Tibial nerve (tissue), 4 donors: ENCODE measurements around the gene IBTK. TPM values are rescaled to one million over a fixed set of nuclear protein-coding genes. Genes with fewer than 3 reads are reported as not detected.
"Not testable (repeated sequence)": the region's sequence is repeated elsewhere in the genome, so short reads cannot be mapped to it uniquely, and the experiment has no call there.

Experiments used
- DNase-seq, 2 donors: peaks; one replicate each; pipeline ENCODE4 v3.0.0-alpha.2; 2019; ENCODE audit warnings: low spot score in 2 of 2
- H3K27ac ChIP-seq, 4 donors: fragments of 200-600 bp; sonication (generic) in 3 of 4; one replicate each; pipeline ENCODE4 v1.5.1; 2017 to 2019; ENCODE audit warnings: mild to moderate bottlenecking in 1 of 4
- H3K27me3 ChIP-seq, 2 donors: fragments of 200-600 bp; sonication (generic) in 1 of 2; one replicate each; pipeline versions ENCODE4 v1.5.1 to v1.6.0; 2017 to 2019
- H3K36me3 ChIP-seq, 3 donors: fragments of 200-600 bp; sonication (generic); one replicate each; pipeline ENCODE4 v1.5.1; 2018 to 2019
- H3K4me1 ChIP-seq, 4 donors: fragments of 200-600 bp; sonication (generic) in 3 of 4; one replicate each; pipeline ENCODE4 v1.5.1; 2017 to 2019
- H3K4me3 ChIP-seq, 4 donors: fragments of 200-600 bp; sonication (generic) in 3 of 4; one replicate each; pipeline ENCODE4 v1.5.1; 2017 to 2019; ENCODE audit warnings: mild to moderate bottlenecking in 1 of 4, moderate library complexity in 1 of 4
- H3K9me3 ChIP-seq, 4 donors: fragments of 200-600 bp; sonication (generic) in 3 of 4; one replicate each; pipeline ENCODE4 v1.5.1; 2017 to 2019
- EP300 ChIP-seq, 2 donors: sonication (generic); formaldehyde crosslinking; IDR thresholded peaks; one replicate each; pipeline ENCODE4 v1.6.1; 2017; ENCODE audit warnings: antibody characterized with exemption in 2 of 2, mild to moderate bottlenecking in 1 of 2
- POLR2A ChIP-seq, 2 donors: fragments of 450-650 bp; IDR thresholded peaks; one replicate each; pipeline ENCODE4 v1.6.1; 2017; ENCODE audit warnings: antibody characterized with exemption in 2 of 2, mild to moderate bottlenecking in 2 of 2, moderate library complexity in 2 of 2
- WGBS, 2 donors: methylation state at CpG; one replicate each; pipeline ENCODE4 v1.1.5; 2018; 5-methylcytosine and 5-hydroxymethylcytosine counted together
- small RNA-seq: library from RNA; depleted of rRNA; stranded (forward); fragments of <200 nt; gene quantifications from one replicate; pipeline ENCODE3, GENCODE V24; 2016
- total RNA-seq, 4 donors: library from RNA; depleted of rRNA; stranded (reverse); fragments of >200 nt; gene quantifications; one replicate each; pipeline ENCODE4 v1.1.0, GENCODE V29; 2016
- TF ChIP-seq, protein P1 (sequence below), 5 experiments: fragments of 200-600 bp in 3 of 5; fragments of 450-650 bp in 2 of 5; sonication (generic) in 3 of 5; IDR thresholded peaks; one replicate each; pipeline ENCODE4 v1.5.1; 2016 to 2019; ENCODE audit warnings: antibody characterized with exemption in 5 of 5, mild to moderate bottlenecking in 3 of 5, moderate library complexity in 2 of 5

IBTK gene
- total RNA-seq, 4 donors from 2014 or later = 26.9 to 34.1 (median 30.2) TPM

GRCh38 chr6:82129797-82130196, 117.7 kb downstream of the IBTK start:
- H3K36me3 ChIP-seq = no peaks in the 10 kb centered on the region
- 64 to 70% methylated on average over 3 of the region's 3 CpGs for WGBS, 2 donors
- no peaks in the 10 kb centered on the region for H3K9me3 ChIP-seq
- DNase-seq = no peak
- H3K27ac ChIP-seq = no peak overlapping the region
- no peaks in the 10 kb centered on the region for H3K27me3 ChIP-seq
- TF ChIP-seq POLR2A (IDR thresholded peaks at IDR 0.05) (no peak), EP300 (IDR thresholded peaks at IDR 0.05) (no peak)
- TF ChIP-seq, protein P1, sequence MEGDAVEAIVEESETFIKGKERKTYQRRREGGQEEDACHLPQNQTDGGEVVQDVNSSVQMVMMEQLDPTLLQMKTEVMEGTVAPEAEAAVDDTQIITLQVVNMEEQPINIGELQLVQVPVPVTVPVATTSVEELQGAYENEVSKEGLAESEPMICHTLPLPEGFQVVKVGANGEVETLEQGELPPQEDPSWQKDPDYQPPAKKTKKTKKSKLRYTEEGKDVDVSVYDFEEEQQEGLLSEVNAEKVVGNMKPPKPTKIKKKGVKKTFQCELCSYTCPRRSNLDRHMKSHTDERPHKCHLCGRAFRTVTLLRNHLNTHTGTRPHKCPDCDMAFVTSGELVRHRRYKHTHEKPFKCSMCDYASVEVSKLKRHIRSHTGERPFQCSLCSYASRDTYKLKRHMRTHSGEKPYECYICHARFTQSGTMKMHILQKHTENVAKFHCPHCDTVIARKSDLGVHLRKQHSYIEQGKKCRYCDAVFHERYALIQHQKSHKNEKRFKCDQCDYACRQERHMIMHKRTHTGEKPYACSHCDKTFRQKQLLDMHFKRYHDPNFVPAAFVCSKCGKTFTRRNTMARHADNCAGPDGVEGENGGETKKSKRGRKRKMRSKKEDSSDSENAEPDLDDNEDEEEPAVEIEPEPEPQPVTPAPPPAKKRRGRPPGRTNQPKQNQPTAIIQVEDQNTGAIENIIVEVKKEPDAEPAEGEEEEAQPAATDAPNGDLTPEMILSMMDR (IDR thresholded peaks at IDR 0.05) = no peak
- no peak overlapping the region for H3K4me3 ChIP-seq
- H3K4me1 ChIP-seq = no peaks in the 10 kb centered on the region

GRCh38 chr6:82128973-82129372, 118.6 kb downstream of the IBTK start:
- 84 to 94% methylated on average over 9 of the region's 9 CpGs for WGBS, 2 donors
- not testable (repeated sequence) for H3K4me3 ChIP-seq, H3K36me3 ChIP-seq, DNase-seq, H3K27ac ChIP-seq, H3K4me1 ChIP-seq, H3K27me3 ChIP-seq, H3K9me3 ChIP-seq

DNA sequence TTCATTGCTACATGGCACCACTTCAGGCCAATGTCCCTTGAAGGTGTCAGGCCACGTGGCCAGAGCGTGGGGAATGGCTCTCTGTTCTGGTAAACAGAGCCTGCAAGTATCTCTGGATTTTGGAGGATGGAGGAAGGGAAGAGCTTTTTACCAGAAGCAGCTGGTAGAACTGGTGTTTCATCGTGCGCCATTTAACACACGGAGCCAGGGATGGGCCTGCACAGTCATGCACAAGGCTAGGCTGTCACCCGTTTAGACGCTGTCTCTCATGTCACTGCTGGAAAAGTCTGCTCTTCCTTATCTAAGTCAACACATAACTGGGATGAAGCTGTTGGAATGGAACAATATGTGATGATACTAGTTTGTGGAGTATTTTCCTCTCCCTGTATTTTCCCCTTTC, 123.9 kb downstream of the IBTK start:
- H3K9me3 ChIP-seq = no peaks in the 10 kb centered on the region
- no peak for DNase-seq
- H3K4me1 ChIP-seq = no peaks in the 10 kb centered on the region
- WGBS, 2 donors = 92 to 93% methylated on average over 6 to 7 of the region's 7 CpGs
- H3K4me3 ChIP-seq = no peak overlapping the region
- no peaks in the 10 kb centered on the region for H3K27me3 ChIP-seq
- no peaks in the 10 kb centered on the region for H3K36me3 ChIP-seq
- TF ChIP-seq POLR2A (IDR thresholded peaks at IDR 0.05) (no peak), EP300 (IDR thresholded peaks at IDR 0.05) (no peak)
- TF ChIP-seq, protein P1 (IDR thresholded peaks at IDR 0.05) = no peak
- no peak overlapping the region for H3K27ac ChIP-seq

Small RNA genes within 50 kb of the gene (small RNA-seq; reads per million reads assigned to genes)
- gene RNU6-130P = not detected

Other genes starting within 250 kb of the IBTK start
- gene TPBG, start 116.1 kb upstream of the IBTK start, total RNA-seq = 10 to 100 TPM; 12.0 to 15.9 (median 12.6) TPM